ENCODE data around the gene ELOVL5.

The ELOVL5 gene

GRCh38 chr6:53359843-53360092 lies 11.0 kb upstream of the ELOVL5 start:
- H3K4me3 ChIP-seq (replicated peaks; ENCODE audit: low read depth, low read length) = peak overlapping the region; percentile 34
- no peak for DNase-seq (ENCODE audit: low read depth)
- no peak for TF ChIP-seq CTCF (IDR thresholded peaks at IDR 0.05; ENCODE audit: low read length, missing control alignments)

- TF ChIP-seq CTCF (IDR thresholded peaks at IDR 0.05; ENCODE audit: low read length, missing control alignments) = no peak
- peak overlapping the region; percentile 55 for H3K4me3 ChIP-seq (replicated peaks; ENCODE audit: low read depth, low read length)
- peak; percentile 97 for DNase-seq (ENCODE audit: low read depth)
Observed at GRCh38 chr6:53359095-53359842, 10.5 kb upstream of the ELOVL5 start.

- peak overlapping the region; percentile 55 for H3K4me3 ChIP-seq (replicated peaks; ENCODE audit: low read depth, low read length)
- TF ChIP-seq CTCF (IDR thresholded peaks at IDR 0.05; ENCODE audit: low read length, missing control alignments) = no peak
- no peak for DNase-seq (ENCODE audit: low read depth)
Observed at GRCh38 chr6:53358440-53359094, 9.8 kb upstream of the ELOVL5 start.

DNA sequence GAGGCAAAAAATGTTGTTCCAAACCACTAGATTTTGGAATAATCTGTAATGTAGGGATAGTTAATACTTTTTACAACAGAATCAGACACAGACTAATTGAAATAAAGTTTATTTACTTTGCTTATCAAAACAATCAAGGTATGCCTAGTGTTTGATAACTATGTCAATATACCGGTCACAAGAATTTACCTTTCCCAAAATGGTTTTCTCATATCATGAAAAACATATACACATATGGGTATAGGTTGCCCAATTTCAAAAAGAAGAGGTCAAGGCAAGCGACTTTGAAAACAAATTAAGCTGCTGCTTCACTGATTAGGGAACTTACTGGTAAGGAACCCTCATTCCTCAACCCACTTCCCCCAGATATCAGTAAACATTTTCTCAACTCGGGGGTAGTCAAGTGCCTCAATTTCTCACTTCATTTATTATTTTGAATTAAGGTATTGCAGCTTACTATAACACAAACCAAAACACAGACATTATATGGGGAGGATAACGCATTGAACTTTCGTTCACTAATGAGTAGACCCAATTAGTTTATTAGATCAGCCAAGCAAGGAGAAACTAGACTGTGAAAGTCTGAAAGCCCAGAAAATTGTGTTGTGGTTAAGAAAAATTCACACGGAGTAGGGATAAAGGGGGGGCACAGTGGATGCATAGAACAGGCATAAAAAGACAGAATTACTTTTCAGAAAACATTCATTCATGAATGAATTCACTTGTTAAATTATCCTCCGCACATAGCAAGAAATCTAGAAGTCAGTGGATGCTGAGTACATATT lies 9.0 kb upstream of the ELOVL5 start:
- DNase-seq (ENCODE audit: low read depth) = no peak
- no peak for TF ChIP-seq CTCF (IDR thresholded peaks at IDR 0.05; ENCODE audit: low read length, missing control alignments)
- H3K4me3 ChIP-seq (replicated peaks; ENCODE audit: low read depth, low read length) = no peak overlapping the region

GRCh38 chr6:53353624-53354023 lies 4.9 kb upstream of the ELOVL5 start:
- no peak for TF ChIP-seq CTCF (IDR thresholded peaks at IDR 0.05; ENCODE audit: low read length, missing control alignments)
- no peak overlapping the region for H3K4me3 ChIP-seq (replicated peaks; ENCODE audit: low read depth, low read length)
- DNase-seq (ENCODE audit: low read depth) = no peak

DNA sequence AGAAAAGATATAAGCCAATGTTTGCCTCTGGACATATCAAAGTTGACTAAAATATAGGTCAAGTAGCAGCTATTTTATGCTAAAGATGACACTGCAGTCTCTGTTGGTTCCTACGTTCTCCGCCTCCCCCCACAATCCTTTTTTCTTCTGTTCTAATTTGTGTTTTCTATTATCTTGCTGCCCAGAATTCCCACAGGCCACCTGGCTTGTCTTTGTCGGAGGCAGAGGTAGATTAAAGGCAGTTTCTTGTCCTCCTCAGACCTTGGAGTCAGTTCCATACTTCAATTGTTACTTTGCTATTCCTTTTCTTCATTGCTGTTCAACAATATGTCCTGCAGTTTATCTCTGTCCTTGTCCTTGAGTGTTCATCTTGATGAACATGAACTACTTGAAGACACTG lies 3.6 kb upstream of the ELOVL5 start:
- no peak for TF ChIP-seq CTCF (IDR thresholded peaks at IDR 0.05; ENCODE audit: low read length, missing control alignments)
- no peak for DNase-seq (ENCODE audit: low read depth)
- H3K4me3 ChIP-seq (replicated peaks; ENCODE audit: low read depth, low read length) = no peak overlapping the region
